Activated CD4-positive, alpha-beta T cell treated with anti-CD3 and anti-CD28 coated beads, Interleukin-2, amount 50 U/mL, for 48 hours (primary cell): ENCODE measurements around the gene FAM180A.
"Not testable (repeated sequence)": the region's sequence is repeated elsewhere in the genome, so short reads cannot be mapped to it uniquely, and the experiment has no call there.

ENCODE experiments used
- DNase-seq, 2 experiments: peaks; one replicate each; pipeline ENCODE4 v3.0.0-alpha.2; 2020

Gene FAM180A

GRCh38 chr7:135712182-135712782, 36.3 kb downstream of the FAM180A start:
- DNase-seq = no peak

GRCh38 chr7:135711139-135711469, 37.5 kb downstream of the FAM180A start:
- no peak for DNase-seq

GRCh38 chr7:135710417-135711138, 38.0 kb downstream of the FAM180A start:
- DNase-seq = peak; percentile 6 to 15

- DNase-seq = no peak
Observed at GRCh38 chr7:135709508-135709907, 39.1 kb downstream of the FAM180A start.

- DNase-seq = no peak
Observed at GRCh38 chr7:135708041-135708440, 40.6 kb downstream of the FAM180A start.

- no peak for DNase-seq
Observed at GRCh38 chr7:135707570-135707966, 41.0 kb downstream of the FAM180A start.

GRCh38 chr7:135706858-135707569, 41.6 kb downstream of the FAM180A start:
- no peak for DNase-seq

- no peak for DNase-seq
Observed at GRCh38 chr7:135706038-135706742, 42.4 kb downstream of the FAM180A start.

- no peak for DNase-seq
Observed at GRCh38 chr7:135704698-135705097, 43.9 kb downstream of the FAM180A start.

- DNase-seq = no peak
Observed at GRCh38 chr7:135704074-135704473, 44.5 kb downstream of the FAM180A start.

GRCh38 chr7:135697276-135698049, 51.1 kb downstream of the FAM180A start:
- DNase-seq = no peak

GRCh38 chr7:135693558-135693957, 55.1 kb downstream of the FAM180A start:
- DNase-seq = no peak

GRCh38 chr7:135692606-135693005, 56.0 kb downstream of the FAM180A start:
- not testable (repeated sequence) for DNase-seq

- no peak for DNase-seq
Observed at GRCh38 chr7:135692055-135692454, 56.6 kb downstream of the FAM180A start.

GRCh38 chr7:135690566-135690965, 58.0 kb downstream of the FAM180A start:
- DNase-seq = no peak

- no peak for DNase-seq
Observed at GRCh38 chr7:135687466-135687865, 61.1 kb downstream of the FAM180A start.

GRCh38 chr7:135685306-135686084, 63.1 kb downstream of the FAM180A start:
- no peak for DNase-seq

- no peak for DNase-seq
Observed at GRCh38 chr7:135684699-135685098, 63.9 kb downstream of the FAM180A start.

- no peak for DNase-seq
Observed at GRCh38 chr7:135684136-135684535, 64.5 kb downstream of the FAM180A start.

- DNase-seq = no peak
Observed at GRCh38 chr7:135683609-135684008, 65.0 kb downstream of the FAM180A start.

- DNase-seq = no peak
Observed at GRCh38 chr7:135682191-135682590, 66.4 kb downstream of the FAM180A start.

GRCh38 chr7:135681762-135682161, 66.9 kb downstream of the FAM180A start:
- DNase-seq = no peak
